ENCODE data around the gene CYP2D6.

DNA sequence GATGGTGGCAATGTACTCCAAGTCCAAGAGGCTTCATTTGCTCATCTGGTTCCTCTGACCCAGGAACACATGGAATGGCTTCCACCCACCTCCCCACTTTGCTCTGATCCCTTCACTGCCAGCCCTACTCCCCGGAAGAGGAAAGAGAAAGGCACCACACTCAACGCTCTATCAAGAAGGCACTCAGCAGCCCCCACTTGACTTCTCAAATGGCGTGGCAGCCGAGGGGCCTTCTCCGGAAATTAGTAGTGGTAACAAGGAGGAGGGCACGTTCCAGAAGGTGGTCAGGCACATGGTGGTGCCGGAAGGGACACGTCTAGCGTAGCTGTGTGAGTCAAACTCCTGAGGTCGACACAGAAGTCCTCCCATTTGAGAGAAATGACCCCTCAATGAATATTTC, 36.5 kb upstream of the CYP2D6 start:
- TF ChIP-seq, protein P1, sequence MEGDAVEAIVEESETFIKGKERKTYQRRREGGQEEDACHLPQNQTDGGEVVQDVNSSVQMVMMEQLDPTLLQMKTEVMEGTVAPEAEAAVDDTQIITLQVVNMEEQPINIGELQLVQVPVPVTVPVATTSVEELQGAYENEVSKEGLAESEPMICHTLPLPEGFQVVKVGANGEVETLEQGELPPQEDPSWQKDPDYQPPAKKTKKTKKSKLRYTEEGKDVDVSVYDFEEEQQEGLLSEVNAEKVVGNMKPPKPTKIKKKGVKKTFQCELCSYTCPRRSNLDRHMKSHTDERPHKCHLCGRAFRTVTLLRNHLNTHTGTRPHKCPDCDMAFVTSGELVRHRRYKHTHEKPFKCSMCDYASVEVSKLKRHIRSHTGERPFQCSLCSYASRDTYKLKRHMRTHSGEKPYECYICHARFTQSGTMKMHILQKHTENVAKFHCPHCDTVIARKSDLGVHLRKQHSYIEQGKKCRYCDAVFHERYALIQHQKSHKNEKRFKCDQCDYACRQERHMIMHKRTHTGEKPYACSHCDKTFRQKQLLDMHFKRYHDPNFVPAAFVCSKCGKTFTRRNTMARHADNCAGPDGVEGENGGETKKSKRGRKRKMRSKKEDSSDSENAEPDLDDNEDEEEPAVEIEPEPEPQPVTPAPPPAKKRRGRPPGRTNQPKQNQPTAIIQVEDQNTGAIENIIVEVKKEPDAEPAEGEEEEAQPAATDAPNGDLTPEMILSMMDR (IDR thresholded peaks at IDR 0.05; ENCODE audit: low read length) = no peak
- TF ChIP-seq EZH2 (IDR thresholded peaks at IDR 0.05; ENCODE audit: borderline replicate concordance, low read length) = no peak

Data from OCI-LY1 (cell line).